OCI-M1 (cell line): ENCODE results near the gene MOK.
A peak's percentile ranks its signal among the peaks of the same experiment; 100 is the strongest.
"Not testable (repeated sequence)": the region's sequence is repeated elsewhere in the genome, so short reads cannot be mapped to it uniquely, and the experiment has no call there.

Experiments used
- DNase-seq: peaks from one replicate; lab custom pipeline; 2025; lab: John Stamatoyannopoulos, UW

The MOK gene

GRCh38 chr14:102321456-102322422 is 16.8 kb upstream of the MOK start:
- no peak for DNase-seq

- DNase-seq, result no peak
Observed at GRCh38 chr14:102320671-102321455, 15.9 kb upstream of the MOK start.

- DNase-seq, result peak; percentile 37
Observed at GRCh38 chr14:102320033-102320660, 15.2 kb upstream of the MOK start.

GRCh38 chr14:102319351-102320032 is 14.5 kb upstream of the MOK start, which contains the start of gene ZNF839:
Gene ZNF839 (plus strand): TSS chr14:102319746. CDS start chr14:102319766, 20 bp downstream.
- DNase-seq, result peak; percentile 89

GRCh38 chr14:102318781-102319276 is 13.9 kb upstream of the MOK start:
- no peak for DNase-seq

GRCh38 chr14:102317564-102318248 is 12.7 kb upstream of the MOK start:
- DNase-seq, result peak; percentile 81

- peak; percentile 91 for DNase-seq
Observed at GRCh38 chr14:102316743-102317563, 12.0 kb upstream of the MOK start.

GRCh38 chr14:102316338-102316742 is 11.4 kb upstream of the MOK start:
- peak; percentile 69 for DNase-seq

GRCh38 chr14:102315121-102315520 is 10.2 kb upstream of the MOK start:
- DNase-seq, result no peak

- peak; percentile 80 for DNase-seq
Observed at GRCh38 chr14:102314242-102315011, 9.5 kb upstream of the MOK start.

- DNase-seq, result no peak
Observed at GRCh38 chr14:102303664-102304063, 1.3 kb downstream of the MOK start.

- not testable (repeated sequence) for DNase-seq
Observed at GRCh38 chr14:102298303-102299070, 6.5 kb downstream of the MOK start.

GRCh38 chr14:102297436-102298170 is 7.4 kb downstream of the MOK start:
- no peak for DNase-seq

GRCh38 chr14:102295270-102295669 is 9.7 kb downstream of the MOK start:
- peak; percentile 13 for DNase-seq

- no peak for DNase-seq
Observed at GRCh38 chr14:102293781-102294180, 11.2 kb downstream of the MOK start.

- no peak for DNase-seq
Observed at GRCh38 chr14:102292441-102292840, 12.5 kb downstream of the MOK start.

- no peak for DNase-seq
Observed at GRCh38 chr14:102288139-102288538, 16.8 kb downstream of the MOK start.

- DNase-seq, result no peak
Observed at GRCh38 chr14:102285106-102285505, 19.9 kb downstream of the MOK start.
